IMR-90 (cell line): ENCODE data around the gene TMEM190.

ENCODE experiments used
- CEBPB ChIP-seq: IDR thresholded peaks from 2 replicates; pipeline ENCODE4 v1.6.1; 2012; ENCODE audit warnings: low read depth, low read length, improper control_type of control experiment
- CHD1 ChIP-seq: IDR thresholded peaks from 2 replicates; pipeline ENCODE4 v1.6.1; 2012; ENCODE audit warnings: low read depth, low read length, improper control_type of control experiment
- FOS ChIP-seq: fragments of 150-350 bp; IDR thresholded peaks from 2 replicates; pipeline ENCODE4 v1.6.1; 2016; ENCODE audit warnings: low read depth, low read length
- MAFK ChIP-seq: IDR thresholded peaks from 2 replicates; pipeline ENCODE4 v1.6.1; 2012; ENCODE audit warnings: low read depth, low read length, improper control_type of control experiment
- MAZ ChIP-seq: IDR thresholded peaks from 2 replicates; pipeline ENCODE4 v1.6.1; 2012; ENCODE audit warnings: low read depth, mild to moderate bottlenecking, low read length, improper control_type of control experiment, moderate library complexity, borderline replicate concordance
- MXI1 ChIP-seq: IDR thresholded peaks from 2 replicates; pipeline ENCODE4 v1.6.1; 2012; ENCODE audit warnings: low read depth, mild to moderate bottlenecking, low read length, moderate library complexity, borderline replicate concordance
- NFE2L2 ChIP-seq: fragments of 150-350 bp; IDR thresholded peaks from 2 replicates; pipeline ENCODE4 v1.6.1; 2016; ENCODE audit warnings: low read depth, mild to moderate bottlenecking, low read length
- POLR2A ChIP-seq: IDR thresholded peaks from 2 replicates; pipeline ENCODE4 v1.6.1; 2012; ENCODE audit warnings: mild to moderate bottlenecking, low read depth, low read length
- RAD21 ChIP-seq: IDR thresholded peaks from 2 replicates; pipeline ENCODE4 v1.6.1; 2012; ENCODE audit warnings: low read length, improper control_type of control experiment
- RCOR1 ChIP-seq: IDR thresholded peaks from 2 replicates; pipeline ENCODE4 v1.6.1; 2012; ENCODE audit warnings: mild to moderate bottlenecking, low read length, improper control_type of control experiment; ENCODE audit not compliant: insufficient replicate concordance
- RFX5 ChIP-seq: IDR thresholded peaks from 2 replicates; pipeline ENCODE4 v1.8.0; 2012; ENCODE audit warnings: low read depth, mild to moderate bottlenecking, low read length, moderate library complexity
- SMC3 ChIP-seq: fragments of 150-350 bp; IDR thresholded peaks from 2 replicates; pipeline ENCODE4 v1.6.1; 2016; ENCODE audit warnings: low read depth, mild to moderate bottlenecking, antibody characterized with exemption, low read length, moderate library complexity
- TF ChIP-seq, protein P1 (sequence below): conservative IDR thresholded peaks from 2 replicates; pipeline ENCODE4 v1.5.1; 2012; ENCODE audit warnings: mild to moderate bottlenecking, low read depth, low read length, improper control_type of control experiment
- TF ChIP-seq, protein P2 (sequence below): fragments of 150-350 bp; IDR thresholded peaks from 2 replicates; pipeline ENCODE4 v1.6.1; 2017; ENCODE audit warnings: mild to moderate bottlenecking, antibody characterized with exemption, low read length, low read depth

DNA sequence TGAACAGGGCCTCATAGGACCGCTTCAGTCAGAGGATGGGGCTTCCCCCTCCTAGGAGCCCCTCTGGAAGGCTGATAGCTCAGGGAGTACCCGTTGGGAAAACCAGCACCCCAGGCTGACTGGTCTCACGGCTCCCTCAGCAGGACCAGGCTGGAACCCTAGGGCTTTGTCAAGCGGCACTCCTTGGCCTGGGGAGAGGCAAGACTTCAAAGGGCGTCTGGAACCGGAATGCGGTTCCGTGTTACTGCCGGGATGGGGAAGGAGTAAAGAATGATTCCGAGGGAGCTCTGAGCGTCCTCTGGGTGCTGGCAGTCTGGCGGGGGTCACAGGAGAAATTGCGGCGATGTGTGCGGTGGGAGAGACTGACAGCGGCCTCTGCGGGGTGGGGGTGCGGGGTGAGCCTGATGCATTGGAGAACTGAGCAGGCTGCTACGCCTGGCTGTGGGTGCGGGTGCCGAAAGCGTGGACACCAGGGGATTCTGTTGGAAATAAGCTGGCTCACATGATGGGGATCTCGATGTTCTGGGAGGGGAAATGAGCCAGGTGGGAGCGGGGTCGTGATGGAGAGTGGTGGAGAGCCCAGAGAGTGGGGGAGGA lies 24.0 kb upstream of the TMEM190 start:
- TF ChIP-seq, protein P1, sequence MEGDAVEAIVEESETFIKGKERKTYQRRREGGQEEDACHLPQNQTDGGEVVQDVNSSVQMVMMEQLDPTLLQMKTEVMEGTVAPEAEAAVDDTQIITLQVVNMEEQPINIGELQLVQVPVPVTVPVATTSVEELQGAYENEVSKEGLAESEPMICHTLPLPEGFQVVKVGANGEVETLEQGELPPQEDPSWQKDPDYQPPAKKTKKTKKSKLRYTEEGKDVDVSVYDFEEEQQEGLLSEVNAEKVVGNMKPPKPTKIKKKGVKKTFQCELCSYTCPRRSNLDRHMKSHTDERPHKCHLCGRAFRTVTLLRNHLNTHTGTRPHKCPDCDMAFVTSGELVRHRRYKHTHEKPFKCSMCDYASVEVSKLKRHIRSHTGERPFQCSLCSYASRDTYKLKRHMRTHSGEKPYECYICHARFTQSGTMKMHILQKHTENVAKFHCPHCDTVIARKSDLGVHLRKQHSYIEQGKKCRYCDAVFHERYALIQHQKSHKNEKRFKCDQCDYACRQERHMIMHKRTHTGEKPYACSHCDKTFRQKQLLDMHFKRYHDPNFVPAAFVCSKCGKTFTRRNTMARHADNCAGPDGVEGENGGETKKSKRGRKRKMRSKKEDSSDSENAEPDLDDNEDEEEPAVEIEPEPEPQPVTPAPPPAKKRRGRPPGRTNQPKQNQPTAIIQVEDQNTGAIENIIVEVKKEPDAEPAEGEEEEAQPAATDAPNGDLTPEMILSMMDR, result no peak
- TF ChIP-seq RAD21 (no peak), CEBPB (no peak), POLR2A (no peak), FOS (no peak), RFX5 (no peak), MAZ (no peak), RCOR1 (no peak), SMC3 (no peak), MAFK (no peak), CHD1 (no peak), MXI1 (no peak), NFE2L2 (no peak)
- TF ChIP-seq, protein P2, sequence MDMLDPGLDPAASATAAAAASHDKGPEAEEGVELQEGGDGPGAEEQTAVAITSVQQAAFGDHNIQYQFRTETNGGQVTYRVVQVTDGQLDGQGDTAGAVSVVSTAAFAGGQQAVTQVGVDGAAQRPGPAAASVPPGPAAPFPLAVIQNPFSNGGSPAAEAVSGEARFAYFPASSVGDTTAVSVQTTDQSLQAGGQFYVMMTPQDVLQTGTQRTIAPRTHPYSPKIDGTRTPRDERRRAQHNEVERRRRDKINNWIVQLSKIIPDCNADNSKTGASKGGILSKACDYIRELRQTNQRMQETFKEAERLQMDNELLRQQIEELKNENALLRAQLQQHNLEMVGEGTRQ, result no peak
